Measurements from ENCODE around the gene PRM2.

PRM2 gene

DNA sequence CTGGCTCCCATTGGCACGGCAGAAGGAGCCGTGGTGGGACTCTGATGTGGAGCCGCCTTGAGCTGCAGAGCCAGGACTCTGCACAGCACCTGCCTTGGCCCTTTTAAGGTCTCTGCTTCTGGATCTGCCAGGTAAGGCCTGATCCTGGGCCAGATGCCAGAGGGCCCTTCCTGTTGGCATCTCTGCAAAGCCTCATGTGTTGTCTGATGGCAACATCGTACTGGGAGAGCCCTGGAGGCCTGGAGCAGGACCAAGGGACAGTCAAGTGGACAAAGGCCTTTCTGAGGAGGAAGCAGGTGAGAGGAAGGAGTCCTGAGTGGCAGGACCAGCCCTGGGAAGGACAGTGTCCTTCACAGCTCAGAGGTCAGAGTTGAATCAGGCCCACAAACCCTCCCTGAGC lies 46.4 kb downstream of the PRM2 start:
- POLR2A ChIA-PET, result interaction anchor here (1.2 kb wide), 1 partner anchor 25 kb away, joined by 3 read pairs; no protein-coding TSS in a partner anchor
- TF ChIP-seq, protein P1, sequence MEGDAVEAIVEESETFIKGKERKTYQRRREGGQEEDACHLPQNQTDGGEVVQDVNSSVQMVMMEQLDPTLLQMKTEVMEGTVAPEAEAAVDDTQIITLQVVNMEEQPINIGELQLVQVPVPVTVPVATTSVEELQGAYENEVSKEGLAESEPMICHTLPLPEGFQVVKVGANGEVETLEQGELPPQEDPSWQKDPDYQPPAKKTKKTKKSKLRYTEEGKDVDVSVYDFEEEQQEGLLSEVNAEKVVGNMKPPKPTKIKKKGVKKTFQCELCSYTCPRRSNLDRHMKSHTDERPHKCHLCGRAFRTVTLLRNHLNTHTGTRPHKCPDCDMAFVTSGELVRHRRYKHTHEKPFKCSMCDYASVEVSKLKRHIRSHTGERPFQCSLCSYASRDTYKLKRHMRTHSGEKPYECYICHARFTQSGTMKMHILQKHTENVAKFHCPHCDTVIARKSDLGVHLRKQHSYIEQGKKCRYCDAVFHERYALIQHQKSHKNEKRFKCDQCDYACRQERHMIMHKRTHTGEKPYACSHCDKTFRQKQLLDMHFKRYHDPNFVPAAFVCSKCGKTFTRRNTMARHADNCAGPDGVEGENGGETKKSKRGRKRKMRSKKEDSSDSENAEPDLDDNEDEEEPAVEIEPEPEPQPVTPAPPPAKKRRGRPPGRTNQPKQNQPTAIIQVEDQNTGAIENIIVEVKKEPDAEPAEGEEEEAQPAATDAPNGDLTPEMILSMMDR (IDR thresholded peaks at IDR 0.05; ENCODE audit: control extremely low read depth, extremely low read depth, low read depth, missing control alignments), result no peak
- CTCF ChIA-PET, result interaction anchor here (1.3 to 1.7 kb wide), 5 partner anchors 13 to 266 kb away, joined by 3 to 5 read pairs (median 3); partner anchors contain the start of gene SOCS1

DNA sequence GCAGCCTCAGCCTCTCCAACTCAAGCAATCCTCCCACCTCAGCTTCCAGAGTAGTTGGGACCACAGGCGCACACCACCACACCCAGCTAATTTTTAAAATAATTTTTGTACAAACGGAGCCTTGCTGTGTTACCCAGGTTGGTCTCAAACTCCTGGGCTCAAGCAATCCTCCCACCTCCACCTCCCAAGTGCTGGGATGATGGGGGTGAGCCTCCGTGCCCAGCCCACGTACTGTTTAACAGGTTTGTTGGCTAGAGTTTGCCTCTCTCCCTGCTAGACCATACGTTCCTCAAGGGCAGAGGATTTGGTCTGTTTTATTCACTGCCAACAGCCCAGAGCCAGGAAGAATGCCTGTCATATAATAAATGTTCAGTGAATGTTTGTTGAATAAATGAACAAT lies 46.8 kb downstream of the PRM2 start:
- ChIA-PET CTCF (interaction anchor here (1.4 to 1.7 kb wide), 2 partner anchors 27 to 266 kb away, joined by 3 to 5 read pairs; partner anchors contain the start of gene SOCS1), POLR2A (interaction anchor here (1.2 kb wide), 1 partner anchor 25 kb away, joined by 3 read pairs; no protein-coding TSS in a partner anchor)
- no peak for DNase-seq (ENCODE audit: extremely low spot score)
- TF ChIP-seq, protein P1 (IDR thresholded peaks at IDR 0.05; ENCODE audit: control extremely low read depth, extremely low read depth, low read depth, missing control alignments), result no peak

More for the DNA sequence above, 46.4 kb downstream of the PRM2 start:
- no peak for DNase-seq (ENCODE audit: extremely low spot score)

DNA sequence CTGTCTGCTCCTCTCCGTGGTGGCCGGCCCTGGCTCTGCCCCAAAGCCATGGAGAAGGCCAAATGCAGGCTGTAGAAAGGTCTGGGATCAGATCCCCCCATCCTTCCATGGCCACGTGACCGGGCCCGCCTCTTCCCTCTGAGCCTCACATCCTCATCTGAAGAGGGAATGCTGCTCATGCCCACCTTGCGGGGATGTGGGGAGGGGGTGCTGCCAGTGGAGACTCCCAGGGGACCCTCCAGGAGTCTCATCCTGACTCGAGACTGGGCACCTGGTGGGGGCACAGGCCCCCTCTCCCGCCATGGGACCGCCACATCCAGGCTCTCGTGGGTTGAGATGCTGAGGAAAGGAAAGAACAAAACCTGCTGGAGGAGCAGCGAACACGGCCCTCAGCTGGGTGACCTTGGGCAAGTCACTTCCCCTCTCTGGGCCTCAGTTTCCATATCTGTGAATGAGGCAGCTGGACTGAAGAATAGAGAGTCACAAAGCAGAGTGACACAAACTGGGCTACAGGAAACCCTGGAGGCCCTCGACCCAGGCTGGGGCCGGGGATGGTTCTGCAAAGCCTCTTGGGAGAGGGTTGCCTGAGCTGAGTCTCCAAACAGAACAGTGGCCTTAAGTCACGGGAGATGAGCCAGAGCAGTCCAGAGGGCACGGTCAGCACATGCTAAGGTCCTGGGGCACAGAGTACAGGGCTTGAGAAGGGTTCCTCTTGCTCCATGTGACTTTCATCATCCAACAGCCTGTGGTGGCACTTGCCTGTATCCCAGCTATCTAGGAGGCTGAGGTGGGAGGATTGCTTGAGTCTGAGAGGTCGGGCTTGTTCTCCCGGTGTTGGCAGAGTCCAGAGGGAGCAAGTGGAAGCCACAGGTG lies 50.4 kb downstream of the PRM2 start:
- POLR2A ChIA-PET, result interaction anchor here (0.8 to 0.9 kb wide), 2 partner anchors 19 to 22 kb away, joined by 3 to 4 read pairs; no protein-coding TSS in a partner anchor
- DNase-seq (ENCODE audit: extremely low spot score), result peak; percentile 23
- TF ChIP-seq, protein P1 (IDR thresholded peaks at IDR 0.05; ENCODE audit: control extremely low read depth, extremely low read depth, low read depth, missing control alignments), result no peak
- CTCF ChIA-PET, result interaction anchor here (0.9 to 2.8 kb wide), 5 partner anchors 8 to 132 kb away, joined by 3 to 13 read pairs (median 4); partner anchors contain the start of gene SOCS1

Measured in GM10248 (cell line).